Activated T-helper 2 cell treated with anti-CD3 and anti-CD28 coated beads, Interferon-gamma antibody, Interleukin-2, Interleukin-4, amounts not matched to agents 10 μg/mL and 5 μg/mL and 100 μg/mL, durations not matched to agents 14 hours and 24 hours and 36 hours (primary cell): ENCODE measurements around the gene EXOC6B. TPM values are rescaled to one million over a fixed set of nuclear protein-coding genes. Genes with fewer than 3 reads are reported as not detected.

ENCODE experiments used
- DNase-seq: peaks from one replicate; pipeline ENCODE4 v3.0.0; 2021; ENCODE audit warnings: low spot score
- H3K27ac Mint-ChIP-seq: one replicate; pipeline ENCODE4 v1.8.0; 2021; ENCODE audit warnings: mixed read lengths
- H3K27me3 Mint-ChIP-seq: one replicate; pipeline ENCODE4 v1.8.0; 2021; ENCODE audit warnings: low read depth, mixed read lengths
- H3K36me3 Mint-ChIP-seq: one replicate; pipeline ENCODE4 v1.8.0; 2021; ENCODE audit warnings: low read depth, mixed read lengths
- H3K4me1 Mint-ChIP-seq: one replicate; pipeline ENCODE4 v1.8.0; 2021; ENCODE audit warnings: low read depth, mixed read lengths
- H3K4me3 Mint-ChIP-seq: one replicate; pipeline ENCODE4 v1.8.0; 2021; ENCODE audit warnings: low read depth, mild to moderate bottlenecking, moderate library complexity, mixed read lengths
- H3K9me3 Mint-ChIP-seq: one replicate; pipeline ENCODE4 v1.8.0; 2021; ENCODE audit warnings: mixed read lengths
- intact Hi-C: fragments of 100-400 bp; cut with micrococcal nuclease; formaldehyde crosslinking; loops from one replicate; pipeline ENCODE4 v1.15.1; 2023
- total RNA-seq: library from RNA; stranded (reverse); gene quantifications from 2 replicates; pipeline ENCODE4 v1.2.3, GENCODE V29; 2022

Gene EXOC6B
- total RNA-seq, 1 donor from 2014 or later = 9.4 TPM

- intact Hi-C loops = loop anchor here (10.0 kb wide), 2 partner anchors 159 to 589 kb away; no protein-coding TSS in a partner anchor
- H3K4me3 Mint-ChIP-seq = no peak overlapping the region
- H3K9me3 Mint-ChIP-seq = no peaks in the 10 kb centered on the region
- H3K4me1 Mint-ChIP-seq = no peaks in the 10 kb centered on the region
- no peak overlapping the region for H3K27ac Mint-ChIP-seq
- H3K27me3 Mint-ChIP-seq = no peaks in the 10 kb centered on the region
- DNase-seq = no peak
- H3K36me3 Mint-ChIP-seq = no peaks in the 10 kb centered on the region
Observed at GRCh38 chr2:72744049-72744448, 81.8 kb downstream of the EXOC6B start.

- no peak for DNase-seq
- H3K27ac Mint-ChIP-seq = no peak overlapping the region
- H3K9me3 Mint-ChIP-seq = no peaks in the 10 kb centered on the region
- H3K36me3 Mint-ChIP-seq = no peaks in the 10 kb centered on the region
- H3K4me3 Mint-ChIP-seq = no peak overlapping the region
- H3K27me3 Mint-ChIP-seq = no peaks in the 10 kb centered on the region
- no peaks in the 10 kb centered on the region for H3K4me1 Mint-ChIP-seq
- intact Hi-C loops = loop anchor here (10.0 kb wide), 2 partner anchors 159 to 589 kb away; no protein-coding TSS in a partner anchor
Observed at GRCh38 chr2:72743481-72743880, 82.4 kb downstream of the EXOC6B start.

GRCh38 chr2:72738096-72738495, 87.7 kb downstream of the EXOC6B start:
- H3K4me3 Mint-ChIP-seq = no peak overlapping the region
- intact Hi-C loops = no loop called here

GRCh38 chr2:72734432-72734831, 91.4 kb downstream of the EXOC6B start:
- no peaks in the 10 kb centered on the region for H3K9me3 Mint-ChIP-seq
- no peak for DNase-seq
- no peaks in the 10 kb centered on the region for H3K4me1 Mint-ChIP-seq
- no peak overlapping the region for H3K27ac Mint-ChIP-seq
- no peak overlapping the region for H3K4me3 Mint-ChIP-seq
- H3K36me3 Mint-ChIP-seq = no peaks in the 10 kb centered on the region
- intact Hi-C loops = no loop called here
- H3K27me3 Mint-ChIP-seq = no peaks in the 10 kb centered on the region

More at GRCh38 chr2:72738096-72738495, 87.7 kb downstream of the EXOC6B start:
- no peaks in the 10 kb centered on the region for H3K27me3 Mint-ChIP-seq
- no peak for DNase-seq
- no peaks in the 10 kb centered on the region for H3K36me3 Mint-ChIP-seq
- no peak overlapping the region for H3K27ac Mint-ChIP-seq
- no peaks in the 10 kb centered on the region for H3K9me3 Mint-ChIP-seq
- H3K4me1 Mint-ChIP-seq = no peaks in the 10 kb centered on the region

GRCh38 chr2:72731116-72731515, 94.7 kb downstream of the EXOC6B start:
- H3K36me3 Mint-ChIP-seq = no peaks in the 10 kb centered on the region
- H3K27ac Mint-ChIP-seq = no peak overlapping the region
- no peak for DNase-seq
- H3K4me3 Mint-ChIP-seq = no peak overlapping the region
- no peaks in the 10 kb centered on the region for H3K9me3 Mint-ChIP-seq
- H3K27me3 Mint-ChIP-seq = no peaks in the 10 kb centered on the region
- intact Hi-C loops = no loop called here
- H3K4me1 Mint-ChIP-seq = no peaks in the 10 kb centered on the region

GRCh38 chr2:72727356-72727755, 98.5 kb downstream of the EXOC6B start:
- Mint-ChIP-seq H3K27ac (no peak overlapping the region), H3K9me3 (no peaks in the 10 kb centered on the region), H3K4me3 (no peak overlapping the region), H3K27me3 (peaks cover 4% of the 10 kb centered on the region), H3K4me1 (no peaks in the 10 kb centered on the region), H3K36me3 (no peaks in the 10 kb centered on the region)
- no peak for DNase-seq
- intact Hi-C loops = no loop called here

- intact Hi-C loops = no loop called here
- H3K27me3 Mint-ChIP-seq = peaks cover 4% of the 10 kb centered on the region
- H3K36me3 Mint-ChIP-seq = no peaks in the 10 kb centered on the region
- DNase-seq = no peak
- no peak overlapping the region for H3K4me3 Mint-ChIP-seq
- H3K27ac Mint-ChIP-seq = no peak overlapping the region
- no peaks in the 10 kb centered on the region for H3K4me1 Mint-ChIP-seq
- no peaks in the 10 kb centered on the region for H3K9me3 Mint-ChIP-seq
Observed at GRCh38 chr2:72723769-72724370, 102.0 kb downstream of the EXOC6B start.

GRCh38 chr2:72722492-72723070, 103.3 kb downstream of the EXOC6B start:
- no peaks in the 10 kb centered on the region for H3K4me1 Mint-ChIP-seq
- DNase-seq = no peak
- H3K27me3 Mint-ChIP-seq = peaks cover 4% of the 10 kb centered on the region
- no peaks in the 10 kb centered on the region for H3K9me3 Mint-ChIP-seq
- no peak overlapping the region for H3K27ac Mint-ChIP-seq
- H3K4me3 Mint-ChIP-seq = no peak overlapping the region
- no peaks in the 10 kb centered on the region for H3K36me3 Mint-ChIP-seq
- intact Hi-C loops = no loop called here

GRCh38 chr2:72719416-72719815, 106.4 kb downstream of the EXOC6B start:
- peaks cover 4% of the 10 kb centered on the region for H3K27me3 Mint-ChIP-seq
- H3K4me1 Mint-ChIP-seq = no peaks in the 10 kb centered on the region
- no peak overlapping the region for H3K27ac Mint-ChIP-seq
- no peak for DNase-seq
- no peaks in the 10 kb centered on the region for H3K36me3 Mint-ChIP-seq
- H3K4me3 Mint-ChIP-seq = no peak overlapping the region
- no peaks in the 10 kb centered on the region for H3K9me3 Mint-ChIP-seq
- intact Hi-C loops = no loop called here

GRCh38 chr2:72718876-72719275, 107.0 kb downstream of the EXOC6B start:
- peaks cover 2% of the 10 kb centered on the region for H3K27me3 Mint-ChIP-seq
- intact Hi-C loops = no loop called here
- H3K9me3 Mint-ChIP-seq = no peaks in the 10 kb centered on the region

GRCh38 chr2:72716601-72717000, 109.2 kb downstream of the EXOC6B start:
- intact Hi-C loops = no loop called here
- H3K27me3 Mint-ChIP-seq = no peaks in the 10 kb centered on the region
- DNase-seq = no peak
- H3K27ac Mint-ChIP-seq = no peak overlapping the region
- H3K36me3 Mint-ChIP-seq = no peaks in the 10 kb centered on the region
- no peaks in the 10 kb centered on the region for H3K4me1 Mint-ChIP-seq
- H3K9me3 Mint-ChIP-seq = no peaks in the 10 kb centered on the region
- H3K4me3 Mint-ChIP-seq = no peak overlapping the region

More at GRCh38 chr2:72718876-72719275, 107.0 kb downstream of the EXOC6B start:
- Mint-ChIP-seq H3K4me1 (no peaks in the 10 kb centered on the region), H3K36me3 (no peaks in the 10 kb centered on the region), H3K27ac (no peak overlapping the region), H3K4me3 (no peak overlapping the region)
- no peak for DNase-seq

GRCh38 chr2:72713857-72714256, 112.0 kb downstream of the EXOC6B start:
- H3K4me3 Mint-ChIP-seq = no peak overlapping the region
- no peak overlapping the region for H3K27ac Mint-ChIP-seq
- intact Hi-C loops = no loop called here
- DNase-seq = no peak
- H3K27me3 Mint-ChIP-seq = no peaks in the 10 kb centered on the region
- no peaks in the 10 kb centered on the region for H3K9me3 Mint-ChIP-seq
- no peaks in the 10 kb centered on the region for H3K4me1 Mint-ChIP-seq
- no peaks in the 10 kb centered on the region for H3K36me3 Mint-ChIP-seq

GRCh38 chr2:72712977-72713376, 112.9 kb downstream of the EXOC6B start:
- no peaks in the 10 kb centered on the region for H3K9me3 Mint-ChIP-seq
- H3K4me1 Mint-ChIP-seq = no peaks in the 10 kb centered on the region
- no peak overlapping the region for H3K4me3 Mint-ChIP-seq
- no peak for DNase-seq
- H3K27ac Mint-ChIP-seq = no peak overlapping the region
- H3K36me3 Mint-ChIP-seq = no peaks in the 10 kb centered on the region
- H3K27me3 Mint-ChIP-seq = no peaks in the 10 kb centered on the region
- intact Hi-C loops = no loop called here
